ENCODE results near the gene RPSA. TPM values are rescaled to one million over a fixed set of nuclear protein-coding genes. Genes with fewer than 3 reads are reported as not detected.

Gene RPSA
- total and polyA plus RNA-seq, 2 experiments from 2014 or later: 1,591 to 1,827 TPM

DNA sequence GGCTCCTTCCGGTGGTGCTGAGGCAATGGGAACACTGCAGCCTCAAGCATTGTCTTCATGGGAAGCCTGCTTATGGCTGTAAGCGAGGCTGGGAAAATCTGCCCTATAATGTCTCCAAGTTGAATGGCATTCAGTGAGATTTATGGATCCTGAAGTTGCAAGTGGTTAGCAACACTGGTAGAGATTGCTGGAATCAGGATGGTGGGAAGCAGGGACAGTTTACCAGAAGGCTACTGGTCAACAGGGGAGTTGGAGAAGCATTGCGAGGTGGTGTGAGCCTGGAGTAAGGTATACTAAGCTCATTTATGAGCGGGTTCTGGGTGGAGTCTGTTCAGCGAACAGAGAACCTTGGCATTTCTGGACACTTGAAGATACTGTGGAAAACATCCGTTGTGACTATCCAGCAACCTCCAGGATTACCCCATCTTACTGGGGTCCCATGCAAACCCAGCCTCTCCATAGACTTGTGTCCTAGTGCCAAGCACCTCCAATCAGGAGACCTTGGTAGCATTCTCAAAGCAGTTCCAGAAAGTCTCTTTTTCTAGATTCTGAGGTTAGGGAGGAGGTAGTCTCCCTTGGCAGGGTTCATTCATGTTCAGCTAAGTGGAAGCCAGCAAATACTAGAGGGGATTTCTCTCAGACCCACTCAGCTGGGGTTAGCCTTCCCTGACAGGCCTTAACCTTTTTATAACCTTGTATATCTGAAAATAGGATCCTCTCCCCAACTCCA is 7.3 kb downstream of the RPSA start:
- Mint-ChIP-seq H3K9me3 (peaks cover 3% of the 10 kb centered on the region; the same call in 1 of the 3 replicates), H3K4me1 (peaks cover 36% of the 10 kb centered on the region), H3K36me3 (ENCODE audit: low read depth) (peaks cover 67% of the 10 kb centered on the region), H3K4me3 (no peak overlapping the region; the same call in 2 of the 3 replicates), H3K27ac (peak overlapping the region; percentile 27), H3K27me3 (ENCODE audit: insufficient read depth, low read depth, poor library complexity) (peaks cover 28% of the 10 kb centered on the region)
- Histone ChIP-seq H3F3A (replicated peaks; ENCODE audit: low read depth) (peaks cover 80% of the 10 kb centered on the region), H3K79me2 (replicated peaks; ENCODE audit: insufficient read depth) (peaks cover 24% of the 10 kb centered on the region), H3K9me2 (ENCODE audit: insufficient read depth) (no peaks in the 10 kb centered on the region), H3K4me2 (no peak overlapping the region), H3K27me3 (ENCODE audit: insufficient read depth) (no peaks in the 10 kb centered on the region), H3K4me3 (no peak overlapping the region), H4K20me1 (replicated peaks; ENCODE audit: insufficient read depth) (peaks cover 36% of the 10 kb centered on the region), H3K36me3 (ENCODE audit: insufficient read depth) (peaks cover 49% of the 10 kb centered on the region), H2AFZ (no peak overlapping the region), H3K4me1 (ENCODE audit: insufficient read depth) (peaks cover 17% of the 10 kb centered on the region), H3K27ac (ENCODE audit: low read depth) (peak overlapping the region; percentile 80)
- DNase-seq (ENCODE audit: low spot score) (no peak), ATAC-seq (no peak)
- TF ChIP-seq CREB1 (CRISPR knock-in tag; IDR thresholded peaks at IDR 0.05; ENCODE audit: low read depth): no peak
- TF ChIP-seq ZNF331 (CRISPR knock-in tag; IDR thresholded peaks at IDR 0.05; ENCODE audit: low read depth): no peak
- TF ChIP-seq, protein P1, sequence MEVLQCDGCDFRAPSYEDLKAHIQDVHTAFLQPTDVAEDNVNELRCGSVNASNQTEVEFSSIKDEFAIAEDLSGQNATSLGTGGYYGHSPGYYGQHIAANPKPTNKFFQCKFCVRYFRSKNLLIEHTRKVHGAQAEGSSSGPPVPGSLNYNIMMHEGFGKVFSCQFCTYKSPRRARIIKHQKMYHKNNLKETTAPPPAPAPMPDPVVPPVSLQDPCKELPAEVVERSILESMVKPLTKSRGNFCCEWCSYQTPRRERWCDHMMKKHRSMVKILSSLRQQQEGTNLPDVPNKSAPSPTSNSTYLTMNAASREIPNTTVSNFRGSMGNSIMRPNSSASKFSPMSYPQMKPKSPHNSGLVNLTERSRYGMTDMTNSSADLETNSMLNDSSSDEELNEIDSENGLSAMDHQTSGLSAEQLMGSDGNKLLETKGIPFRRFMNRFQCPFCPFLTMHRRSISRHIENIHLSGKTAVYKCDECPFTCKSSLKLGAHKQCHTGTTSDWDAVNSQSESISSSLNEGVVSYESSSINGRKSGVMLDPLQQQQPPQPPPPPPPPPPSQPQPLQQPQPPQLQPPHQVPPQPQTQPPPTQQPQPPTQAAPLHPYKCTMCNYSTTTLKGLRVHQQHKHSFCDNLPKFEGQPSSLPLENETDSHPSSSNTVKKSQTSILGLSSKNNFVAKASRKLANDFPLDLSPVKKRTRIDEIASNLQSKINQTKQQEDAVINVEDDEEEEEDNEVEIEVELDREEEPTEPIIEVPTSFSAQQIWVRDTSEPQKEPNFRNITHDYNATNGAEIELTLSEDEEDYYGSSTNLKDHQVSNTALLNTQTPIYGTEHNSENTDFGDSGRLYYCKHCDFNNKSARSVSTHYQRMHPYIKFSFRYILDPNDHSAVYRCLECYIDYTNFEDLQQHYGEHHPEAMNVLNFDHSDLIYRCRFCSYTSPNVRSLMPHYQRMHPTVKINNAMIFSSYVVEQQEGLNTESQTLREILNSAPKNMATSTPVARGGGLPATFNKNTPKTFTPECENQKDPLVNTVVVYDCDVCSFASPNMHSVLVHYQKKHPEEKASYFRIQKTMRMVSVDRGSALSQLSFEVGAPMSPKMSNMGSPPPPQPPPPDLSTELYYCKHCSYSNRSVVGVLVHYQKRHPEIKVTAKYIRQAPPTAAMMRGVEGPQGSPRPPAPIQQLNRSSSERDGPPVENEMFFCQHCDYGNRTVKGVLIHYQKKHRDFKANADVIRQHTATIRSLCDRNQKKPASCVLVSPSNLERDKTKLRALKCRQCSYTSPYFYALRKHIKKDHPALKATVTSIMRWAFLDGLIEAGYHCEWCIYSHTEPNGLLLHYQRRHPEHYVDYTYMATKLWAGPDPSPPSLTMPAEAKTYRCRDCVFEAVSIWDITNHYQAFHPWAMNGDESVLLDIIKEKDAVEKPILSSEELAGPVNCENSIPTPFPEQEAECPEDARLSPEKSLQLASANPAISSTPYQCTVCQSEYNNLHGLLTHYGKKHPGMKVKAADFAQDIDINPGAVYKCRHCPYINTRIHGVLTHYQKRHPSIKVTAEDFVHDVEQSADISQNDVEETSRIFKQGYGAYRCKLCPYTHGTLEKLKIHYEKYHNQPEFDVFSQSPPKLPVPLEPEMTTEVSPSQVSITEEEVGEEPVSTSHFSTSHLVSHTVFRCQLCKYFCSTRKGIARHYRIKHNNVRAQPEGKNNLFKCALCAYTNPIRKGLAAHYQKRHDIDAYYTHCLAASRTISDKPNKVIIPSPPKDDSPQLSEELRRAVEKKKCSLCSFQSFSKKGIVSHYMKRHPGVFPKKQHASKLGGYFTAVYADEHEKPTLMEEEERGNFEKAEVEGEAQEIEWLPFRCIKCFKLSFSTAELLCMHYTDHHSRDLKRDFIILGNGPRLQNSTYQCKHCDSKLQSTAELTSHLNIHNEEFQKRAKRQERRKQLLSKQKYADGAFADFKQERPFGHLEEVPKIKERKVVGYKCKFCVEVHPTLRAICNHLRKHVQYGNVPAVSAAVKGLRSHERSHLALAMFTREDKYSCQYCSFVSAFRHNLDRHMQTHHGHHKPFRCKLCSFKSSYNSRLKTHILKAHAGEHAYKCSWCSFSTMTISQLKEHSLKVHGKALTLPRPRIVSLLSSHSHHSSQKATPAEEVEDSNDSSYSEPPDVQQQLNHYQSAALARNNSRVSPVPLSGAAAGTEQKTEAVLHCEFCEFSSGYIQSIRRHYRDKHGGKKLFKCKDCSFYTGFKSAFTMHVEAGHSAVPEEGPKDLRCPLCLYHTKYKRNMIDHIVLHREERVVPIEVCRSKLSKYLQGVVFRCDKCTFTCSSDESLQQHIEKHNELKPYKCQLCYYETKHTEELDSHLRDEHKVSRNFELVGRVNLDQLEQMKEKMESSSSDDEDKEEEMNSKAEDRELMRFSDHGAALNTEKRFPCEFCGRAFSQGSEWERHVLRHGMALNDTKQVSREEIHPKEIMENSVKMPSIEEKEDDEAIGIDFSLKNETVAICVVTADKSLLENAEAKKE (CRISPR knock-in tag; IDR thresholded peaks at IDR 0.05): no peak
- no peak for TF ChIP-seq ETS1 (IDR thresholded peaks at IDR 0.05)
- no peak for TF ChIP-seq EZH2phosphoT487 (IDR thresholded peaks at IDR 0.05; ENCODE audit: unreplicated experiment)
- no peak for TF ChIP-seq ZNF114 (CRISPR knock-in tag; IDR thresholded peaks at IDR 0.05)
- TF ChIP-seq, protein P2, sequence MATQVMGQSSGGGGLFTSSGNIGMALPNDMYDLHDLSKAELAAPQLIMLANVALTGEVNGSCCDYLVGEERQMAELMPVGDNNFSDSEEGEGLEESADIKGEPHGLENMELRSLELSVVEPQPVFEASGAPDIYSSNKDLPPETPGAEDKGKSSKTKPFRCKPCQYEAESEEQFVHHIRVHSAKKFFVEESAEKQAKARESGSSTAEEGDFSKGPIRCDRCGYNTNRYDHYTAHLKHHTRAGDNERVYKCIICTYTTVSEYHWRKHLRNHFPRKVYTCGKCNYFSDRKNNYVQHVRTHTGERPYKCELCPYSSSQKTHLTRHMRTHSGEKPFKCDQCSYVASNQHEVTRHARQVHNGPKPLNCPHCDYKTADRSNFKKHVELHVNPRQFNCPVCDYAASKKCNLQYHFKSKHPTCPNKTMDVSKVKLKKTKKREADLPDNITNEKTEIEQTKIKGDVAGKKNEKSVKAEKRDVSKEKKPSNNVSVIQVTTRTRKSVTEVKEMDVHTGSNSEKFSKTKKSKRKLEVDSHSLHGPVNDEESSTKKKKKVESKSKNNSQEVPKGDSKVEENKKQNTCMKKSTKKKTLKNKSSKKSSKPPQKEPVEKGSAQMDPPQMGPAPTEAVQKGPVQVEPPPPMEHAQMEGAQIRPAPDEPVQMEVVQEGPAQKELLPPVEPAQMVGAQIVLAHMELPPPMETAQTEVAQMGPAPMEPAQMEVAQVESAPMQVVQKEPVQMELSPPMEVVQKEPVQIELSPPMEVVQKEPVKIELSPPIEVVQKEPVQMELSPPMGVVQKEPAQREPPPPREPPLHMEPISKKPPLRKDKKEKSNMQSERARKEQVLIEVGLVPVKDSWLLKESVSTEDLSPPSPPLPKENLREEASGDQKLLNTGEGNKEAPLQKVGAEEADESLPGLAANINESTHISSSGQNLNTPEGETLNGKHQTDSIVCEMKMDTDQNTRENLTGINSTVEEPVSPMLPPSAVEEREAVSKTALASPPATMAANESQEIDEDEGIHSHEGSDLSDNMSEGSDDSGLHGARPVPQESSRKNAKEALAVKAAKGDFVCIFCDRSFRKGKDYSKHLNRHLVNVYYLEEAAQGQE (IDR thresholded peaks at IDR 0.05; ENCODE audit: unreplicated experiment): no peak
